Kidney capillary endothelial cell (primary cell): ENCODE data around the gene ENTR1.

Experiments used
- DNase-seq: peaks from one replicate; pipeline ENCODE4 v3.0.0-alpha.2; 2018; ENCODE audit warnings: low spot score

ENTR1 gene

DNA sequence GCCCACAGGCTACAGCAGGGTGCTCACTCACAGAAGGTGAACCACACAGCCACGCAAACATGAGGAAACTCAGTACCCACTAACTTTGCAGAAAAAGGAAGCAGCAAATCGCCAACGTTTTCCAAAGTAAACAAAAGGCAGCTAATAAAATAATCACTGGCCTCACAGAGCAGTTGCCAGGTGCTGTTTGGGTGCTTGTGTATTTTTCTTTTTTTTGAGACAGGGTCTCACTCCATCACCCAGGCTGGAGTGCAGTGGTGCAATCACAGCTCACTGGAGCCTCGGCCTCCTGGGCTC is 14.2 kb downstream of the ENTR1 start:
- no peak for DNase-seq

- no peak for DNase-seq
Measured at GRCh38 chr9:136395345-136396218, 14.8 kb downstream of the ENTR1 start.

- no peak for DNase-seq
Measured at GRCh38 chr9:136395020-136395340, 15.4 kb downstream of the ENTR1 start.

DNA sequence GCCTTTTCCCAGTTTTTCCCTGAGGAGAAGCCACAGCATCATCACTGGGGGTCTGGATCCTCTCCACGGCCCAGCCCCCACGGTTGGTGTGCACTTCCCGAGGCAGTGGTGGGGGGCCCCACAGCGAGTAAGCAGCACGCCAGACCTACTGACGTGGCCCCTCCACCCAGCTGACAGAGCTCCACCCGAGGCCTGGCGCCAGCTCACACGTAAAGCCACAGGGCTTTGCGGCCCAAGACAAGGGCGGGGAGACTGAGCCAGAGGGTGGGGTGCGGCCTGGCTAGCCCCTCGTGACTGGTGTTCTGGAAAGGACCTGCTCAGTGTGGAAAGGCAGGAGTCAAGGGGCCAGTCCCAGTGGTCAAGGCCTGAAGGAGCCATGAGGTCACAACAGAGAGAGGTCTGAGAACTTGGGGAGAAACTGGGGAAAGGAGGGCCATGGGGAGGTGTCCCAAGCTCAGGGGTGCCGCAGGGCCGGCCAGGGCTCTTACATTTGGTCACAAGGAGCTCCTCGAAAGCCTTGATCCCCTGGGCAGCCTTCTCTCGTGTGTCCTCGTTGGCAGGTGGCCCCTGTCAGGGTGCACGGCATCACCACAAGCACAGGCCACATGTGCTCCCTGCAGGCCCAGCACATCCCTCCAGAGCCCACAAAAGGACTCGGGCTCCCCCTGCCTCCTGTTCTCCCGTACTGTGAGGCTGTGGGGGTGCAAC is 15.9 kb downstream of the ENTR1 start:
- no peak for DNase-seq

GRCh38 chr9:136393531-136393930 is 16.9 kb downstream of the ENTR1 start:
- no peak for DNase-seq

DNA sequence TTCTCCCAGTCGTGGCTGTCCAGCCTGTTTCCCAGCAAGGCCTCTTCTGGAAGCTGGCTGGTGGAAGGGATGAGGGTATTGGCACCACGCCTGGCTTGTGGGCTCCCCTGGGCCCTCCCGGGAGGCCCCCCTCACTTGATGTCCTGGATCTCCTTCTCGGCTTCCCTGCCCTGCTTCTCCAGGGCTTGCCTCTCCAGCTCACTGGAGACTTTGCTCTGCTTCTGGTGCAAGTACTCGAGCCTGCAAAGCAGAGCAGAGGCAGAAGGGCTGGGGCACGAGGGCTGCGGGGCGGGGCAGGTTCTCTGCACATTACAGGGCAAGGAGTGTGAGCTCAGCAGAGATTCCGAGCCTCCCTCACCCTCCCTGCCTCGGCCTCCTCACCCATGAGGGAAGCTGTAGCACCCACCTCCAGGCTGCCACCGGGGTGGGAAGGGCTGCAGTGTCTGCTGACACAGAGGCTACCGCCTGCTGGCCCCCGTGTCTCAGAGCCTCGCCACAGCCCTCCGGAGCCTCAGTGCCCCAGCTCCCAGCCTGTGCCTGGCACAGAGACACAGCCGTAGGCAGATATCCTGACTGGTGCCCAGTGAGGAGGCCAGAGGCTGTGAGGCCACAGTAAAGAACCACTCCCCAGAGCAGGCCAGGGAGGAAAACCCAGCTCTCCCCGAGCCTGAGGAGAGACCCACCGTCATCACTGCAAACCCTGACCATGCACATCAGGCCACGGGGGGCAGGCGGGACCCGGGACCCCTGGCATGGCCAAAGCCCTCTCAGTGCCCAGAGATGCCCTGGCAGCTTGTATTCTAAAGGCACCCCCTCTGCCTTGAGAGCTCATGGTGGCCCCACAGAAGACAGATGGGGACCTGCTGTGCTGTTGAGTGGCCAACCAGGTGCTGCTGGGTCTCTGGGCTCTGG is 17.6 kb downstream of the ENTR1 start:
- DNase-seq = no peak

GRCh38 chr9:136391737-136392537 is 18.5 kb downstream of the ENTR1 start:
- no peak for DNase-seq

- no peak for DNase-seq
Measured at GRCh38 chr9:136389396-136389795, 21.0 kb downstream of the ENTR1 start.

GRCh38 chr9:136387217-136387616 is 23.2 kb downstream of the ENTR1 start:
- DNase-seq = no peak

DNA sequence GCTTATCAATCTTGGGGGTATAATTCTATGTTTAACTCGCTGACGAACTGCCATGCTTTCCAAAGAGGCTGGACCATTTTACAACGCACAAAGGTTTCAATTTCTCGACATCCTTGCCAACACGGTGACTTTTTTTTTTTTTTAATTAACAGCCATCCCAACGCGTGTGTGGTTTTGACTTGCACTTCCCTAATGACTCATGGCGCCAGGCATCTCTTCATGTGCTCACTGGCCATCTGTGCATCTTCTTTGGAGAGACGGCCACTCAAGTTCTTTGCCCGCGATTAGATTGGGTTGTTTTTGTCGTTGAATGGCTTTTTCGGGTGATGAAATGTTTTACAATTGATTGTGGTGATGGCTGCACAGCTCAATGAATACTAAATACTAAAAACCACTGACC is 24.4 kb downstream of the ENTR1 start:
- no peak for DNase-seq

DNA sequence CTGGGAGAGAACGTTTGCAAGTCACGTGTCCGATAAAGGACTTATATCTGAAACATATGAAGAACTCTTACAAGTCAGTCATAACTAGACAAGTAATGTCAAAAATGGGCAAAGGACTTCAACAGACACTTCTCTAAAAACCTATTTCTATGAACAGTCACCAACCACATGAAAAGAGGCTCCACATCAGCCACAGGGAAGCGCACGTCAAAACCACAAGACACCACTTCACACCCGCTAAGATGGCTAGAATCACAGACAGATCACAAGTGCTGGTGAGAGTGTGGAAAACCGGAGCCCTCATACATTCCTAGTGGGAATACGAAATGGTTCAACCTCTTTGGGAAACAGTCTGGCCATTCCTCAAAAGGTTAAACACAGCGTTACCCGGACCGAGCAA is 25.4 kb downstream of the ENTR1 start:
- no peak for DNase-seq

GRCh38 chr9:136383436-136383835 is 27.0 kb downstream of the ENTR1 start:
- no peak for DNase-seq

DNA sequence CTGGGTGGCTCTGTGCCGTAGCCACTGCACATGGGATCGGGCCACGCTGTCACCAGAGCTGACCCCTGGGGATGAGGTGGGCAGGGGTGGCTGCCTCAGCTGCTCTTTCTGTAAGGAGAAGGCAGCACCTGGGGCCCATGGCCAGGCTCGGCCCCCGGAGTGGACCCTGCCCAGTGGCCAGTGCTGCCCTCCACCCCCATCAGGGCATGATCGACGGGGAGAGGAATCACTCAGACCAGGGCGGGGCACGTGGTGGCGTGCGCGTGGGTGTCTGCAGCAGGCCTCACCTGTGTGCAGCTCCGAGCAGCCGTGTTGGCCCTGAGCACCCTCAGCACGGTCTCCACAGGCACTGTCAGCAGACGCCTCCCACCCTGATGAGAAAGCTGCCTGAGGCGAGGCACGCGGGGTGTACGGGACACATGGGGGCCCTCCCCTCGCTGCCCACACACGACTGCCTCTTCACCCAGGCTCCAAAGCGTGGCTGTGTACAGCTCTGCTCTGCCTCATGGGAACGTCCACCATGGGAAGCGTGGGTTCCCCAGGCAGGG is 28.4 kb downstream of the ENTR1 start:
- DNase-seq = no peak

DNA sequence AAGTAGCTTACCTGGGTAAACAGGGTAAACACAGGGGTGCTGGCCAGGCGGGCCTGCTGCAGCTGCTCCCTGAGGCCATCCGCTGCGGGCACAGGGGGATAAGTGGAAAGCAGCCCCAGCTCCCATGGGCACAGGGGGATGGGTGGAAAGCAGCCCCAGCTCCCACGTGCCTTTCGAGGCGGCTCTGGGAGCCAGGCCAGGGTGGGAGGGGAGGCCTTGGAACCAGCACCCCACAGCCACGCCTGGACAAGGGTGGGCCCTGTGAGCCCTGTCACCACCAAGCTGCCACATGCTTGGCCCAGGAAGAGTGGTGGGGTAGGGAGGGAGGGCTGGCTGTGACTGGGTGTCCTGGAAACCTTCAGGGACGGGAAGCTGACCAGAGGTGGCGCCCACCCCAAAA is 29.1 kb downstream of the ENTR1 start:
- no peak for DNase-seq

DNA sequence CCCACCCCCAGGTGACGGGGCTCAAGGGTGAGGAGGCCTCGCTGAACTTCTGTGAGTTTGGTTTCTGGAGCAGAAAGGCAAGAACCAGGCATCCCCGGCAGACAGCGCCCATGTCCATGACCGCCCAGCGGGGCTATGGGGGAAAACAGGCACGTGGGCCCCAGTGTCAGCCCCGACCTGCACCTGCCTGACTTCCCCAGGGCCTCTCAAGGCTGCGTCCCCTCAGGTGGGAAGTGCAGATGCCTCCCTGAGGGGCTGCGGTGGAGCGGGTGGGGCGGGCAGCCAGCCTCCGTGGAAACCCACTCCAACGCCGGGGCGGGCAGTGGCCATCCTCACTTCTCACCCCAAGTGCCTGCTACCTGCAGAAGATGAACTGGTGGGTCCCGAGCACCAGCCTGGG is 30.0 kb downstream of the ENTR1 start:
- no peak for DNase-seq

- DNase-seq = no peak
Measured at GRCh38 chr9:136379891-136380290, 30.5 kb downstream of the ENTR1 start.

DNA sequence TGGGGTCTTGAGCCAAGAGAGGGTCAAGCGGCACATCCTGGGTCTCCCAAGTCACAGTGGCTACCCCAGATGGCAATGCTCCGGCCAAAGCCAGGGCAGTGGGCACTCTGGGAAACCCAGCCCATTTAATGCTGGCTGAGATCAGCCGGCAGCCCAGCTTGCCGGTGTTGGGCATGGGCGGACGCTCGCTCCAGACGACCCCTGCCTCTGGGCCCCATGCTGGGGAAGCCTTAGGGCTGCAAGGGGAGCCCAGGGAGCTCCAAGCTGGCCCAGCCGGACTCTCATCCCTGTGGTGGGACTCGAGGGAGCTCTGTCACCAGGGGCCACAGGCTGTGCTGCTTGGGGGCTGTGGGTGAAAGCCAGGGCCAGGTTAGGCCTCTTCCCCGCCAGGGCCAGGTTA is 31.0 kb downstream of the ENTR1 start:
- DNase-seq = no peak

DNA sequence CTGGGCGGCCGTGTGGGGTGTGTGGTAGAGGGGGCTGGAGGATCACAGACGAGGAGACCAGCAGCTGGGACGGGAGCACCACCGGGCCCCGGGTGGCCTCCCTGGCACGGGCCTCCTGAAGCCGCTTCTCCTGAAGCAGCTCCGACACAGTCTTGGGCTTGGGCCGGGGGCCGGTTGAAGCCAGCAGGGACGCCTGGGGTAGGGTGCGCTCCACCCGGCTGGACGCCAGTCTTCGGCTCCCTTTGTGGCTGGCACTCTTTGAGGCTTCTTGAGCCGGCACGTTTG is 31.5 kb downstream of the ENTR1 start:
- no peak for DNase-seq

DNA sequence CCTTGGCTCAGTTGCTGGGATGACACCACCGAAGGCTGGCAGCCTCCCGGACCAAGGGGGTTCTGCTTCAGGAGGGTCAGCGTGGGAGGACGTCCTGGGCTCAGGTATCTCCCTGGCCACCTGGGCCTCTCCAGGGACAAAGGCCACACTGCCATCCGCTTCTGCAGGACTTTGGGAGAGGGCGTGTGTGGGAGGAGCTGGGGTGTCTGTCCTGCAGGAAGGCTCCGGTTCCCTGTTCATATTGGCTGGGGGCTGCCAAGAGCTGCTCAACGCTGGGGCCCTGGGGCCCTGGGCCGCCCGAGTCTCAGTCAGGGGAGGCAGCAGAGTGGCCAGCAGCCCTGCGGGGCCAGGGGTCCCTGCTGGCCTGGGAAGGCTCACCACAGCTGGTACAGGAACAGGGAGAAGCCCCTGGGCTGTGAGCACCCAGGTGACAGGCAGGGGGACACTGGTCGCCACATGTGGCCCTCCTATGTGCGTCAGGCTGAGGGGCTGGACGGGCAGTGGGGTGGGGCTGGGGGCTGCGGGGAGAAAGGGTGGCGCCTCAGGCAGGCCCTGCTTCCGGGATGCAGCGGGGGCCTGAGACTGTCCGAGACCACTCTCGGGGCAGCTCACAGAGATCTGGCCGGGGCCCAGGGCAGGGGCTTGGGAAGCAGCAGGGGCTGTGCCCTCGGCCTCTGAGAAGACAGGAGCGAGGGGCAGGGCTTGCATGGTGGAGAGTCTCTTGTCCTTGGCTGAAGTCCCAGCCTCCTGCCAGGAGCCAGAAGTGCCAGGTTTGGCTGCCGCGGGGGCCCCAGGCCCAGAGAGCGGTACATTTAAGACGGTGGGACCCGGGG is 32.0 kb downstream of the ENTR1 start:
- no peak for DNase-seq

DNA sequence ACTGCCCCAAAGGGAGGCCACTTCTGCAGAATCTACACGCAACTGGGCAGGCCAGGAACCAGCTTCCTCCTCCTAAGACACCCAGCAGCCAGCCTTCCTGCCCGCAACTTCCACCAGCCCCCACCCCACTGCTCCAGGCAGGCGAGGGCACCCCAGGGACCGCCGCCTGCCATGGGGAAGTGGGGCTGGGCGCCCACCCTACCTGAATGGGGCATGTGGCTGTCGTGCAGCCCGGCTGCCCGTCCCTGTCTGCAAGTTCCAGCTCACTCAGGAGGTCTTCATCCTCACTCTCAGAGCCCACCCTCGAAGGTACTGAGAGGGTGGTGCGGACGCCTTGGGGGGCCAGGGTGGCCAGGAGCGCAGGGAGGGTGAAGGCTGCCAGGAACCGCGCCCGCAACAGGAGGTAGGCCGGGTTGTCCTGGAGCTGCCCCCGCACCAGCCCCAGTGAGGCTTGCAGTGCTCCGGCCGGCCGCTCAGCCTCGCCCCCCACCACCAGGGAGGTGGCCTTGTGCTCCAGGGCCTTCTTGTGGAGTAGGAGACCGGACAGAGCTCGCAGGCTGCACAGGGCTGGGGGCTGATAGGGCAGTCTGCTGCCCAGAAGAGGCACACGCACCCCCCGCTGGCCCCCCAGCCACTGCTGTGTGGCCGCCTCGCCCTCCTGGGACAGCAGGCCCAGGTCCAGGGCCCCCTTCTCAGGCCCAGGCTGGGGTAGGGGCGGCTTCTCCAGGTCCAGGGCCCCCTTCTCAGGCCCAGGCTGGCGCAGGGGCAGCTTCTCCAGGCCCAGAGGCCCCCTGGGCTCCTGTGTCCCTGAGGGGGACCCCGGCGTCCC is 32.9 kb downstream of the ENTR1 start:
- DNase-seq = no peak
